Measurements from ENCODE around the gene HCK.

DNA sequence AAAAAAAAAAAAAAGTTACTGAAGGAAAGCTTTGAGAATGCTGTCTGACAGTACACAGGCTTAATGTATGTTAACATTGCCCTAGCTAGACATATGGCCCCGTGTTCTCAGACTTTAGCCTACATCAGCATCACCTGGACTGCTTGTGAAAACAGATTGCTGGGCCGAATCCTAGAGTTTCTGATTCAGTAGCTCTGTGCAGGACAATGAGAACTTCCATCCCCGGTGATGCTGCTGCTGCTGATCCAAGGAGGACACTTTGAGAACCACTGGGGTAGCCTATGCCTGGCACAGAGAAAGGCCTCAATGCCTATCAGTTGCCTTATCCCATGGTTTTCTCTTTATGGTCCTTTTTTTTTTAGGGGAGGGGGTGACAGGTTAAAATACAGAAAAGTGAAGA is 1.6 kb downstream of the HCK start:
- TF ChIP-seq, protein P1, sequence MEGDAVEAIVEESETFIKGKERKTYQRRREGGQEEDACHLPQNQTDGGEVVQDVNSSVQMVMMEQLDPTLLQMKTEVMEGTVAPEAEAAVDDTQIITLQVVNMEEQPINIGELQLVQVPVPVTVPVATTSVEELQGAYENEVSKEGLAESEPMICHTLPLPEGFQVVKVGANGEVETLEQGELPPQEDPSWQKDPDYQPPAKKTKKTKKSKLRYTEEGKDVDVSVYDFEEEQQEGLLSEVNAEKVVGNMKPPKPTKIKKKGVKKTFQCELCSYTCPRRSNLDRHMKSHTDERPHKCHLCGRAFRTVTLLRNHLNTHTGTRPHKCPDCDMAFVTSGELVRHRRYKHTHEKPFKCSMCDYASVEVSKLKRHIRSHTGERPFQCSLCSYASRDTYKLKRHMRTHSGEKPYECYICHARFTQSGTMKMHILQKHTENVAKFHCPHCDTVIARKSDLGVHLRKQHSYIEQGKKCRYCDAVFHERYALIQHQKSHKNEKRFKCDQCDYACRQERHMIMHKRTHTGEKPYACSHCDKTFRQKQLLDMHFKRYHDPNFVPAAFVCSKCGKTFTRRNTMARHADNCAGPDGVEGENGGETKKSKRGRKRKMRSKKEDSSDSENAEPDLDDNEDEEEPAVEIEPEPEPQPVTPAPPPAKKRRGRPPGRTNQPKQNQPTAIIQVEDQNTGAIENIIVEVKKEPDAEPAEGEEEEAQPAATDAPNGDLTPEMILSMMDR (IDR thresholded peaks at IDR 0.05; ENCODE audit: borderline replicate concordance, extremely low read depth, low read length, poor library complexity, severe bottlenecking), result no peak
- TF ChIP-seq EZH2 (IDR thresholded peaks at IDR 0.05; ENCODE audit: borderline replicate concordance, low read depth, low read length, severe bottlenecking), result no peak
